ENCODE measurements around the gene CACYBP. TPM values are rescaled to one million over a fixed set of nuclear protein-coding genes. Genes with fewer than 3 reads are reported as not detected.

Gene CACYBP
- polyA plus RNA-seq, 2 of the 4 experiments (the other 2 are of a cell fraction), result 151 to 253 TPM

GRCh38 chr1:174966008-174966572 lies 33.7 kb upstream of the CACYBP start:
- POLR2A ChIA-PET, result interaction anchor here (2.4 kb wide), 1 partner anchor 33 kb away, joined by 7 read pairs; the partner anchor contains the start of gene CACYBP
- ATAC-seq, result no peak

GRCh38 chr1:174967845-174968705 lies 31.7 kb upstream of the CACYBP start:
- DNase-seq (ENCODE audit: low read depth in 1 of 2, low spot score in 1 of 2) (no peak), ATAC-seq (no peak), FAIRE-seq (no peak)
- Histone ChIP-seq H3K4me3 (no peak overlapping the region), H3K27ac (no peak overlapping the region), H3K9me3 (no peaks in the 10 kb centered on the region), H3K4me2 (peak overlapping the region; percentile 35; the same call in 1 of the 3 replicates), H3K4me1 (peaks cover 10% of the 10 kb centered on the region; the same call in 1 of the 3 replicates)
- ChIA-PET CTCF (interaction anchor here (0.9 to 1.2 kb wide), 4 partner anchors 15 to 186 kb away, joined by 3 to 4 read pairs (median 4); no protein-coding TSS in a partner anchor), POLR2A (no interaction called here)
- WGBS (ENCODE audit: missing lambda C conversion rate), result 46% methylated on average over 4 of the region's 4 CpGs
- TF ChIP-seq MAFK (IDR thresholded peaks at IDR 0.05; ENCODE audit: partially characterized antibody), result peak; percentile 62
- no peak for TF ChIP-seq TP53 (CRISPR knock-in tag; IDR thresholded peaks at IDR 0.05)
- no peak for TF ChIP-seq GATA3 (IDR thresholded peaks at IDR 0.05; ENCODE audit: borderline replicate concordance)
- TF ChIP-seq HOXA7 (CRISPR knock-in tag; IDR thresholded peaks at IDR 0.05), result no peak

More at GRCh38 chr1:174966008-174966572, 33.7 kb upstream of the CACYBP start:
- H3K27ac ChIP-seq, result no peak overlapping the region
- CTCF ChIA-PET, result interaction anchor here (1.0 to 1.3 kb wide), 3 partner anchors 102 to 197 kb away, joined by 3 to 4 read pairs (median 3); no protein-coding TSS in a partner anchor
- DNase-seq (ENCODE audit: low read depth in 1 of 2, low spot score in 1 of 2) (no peak), FAIRE-seq (no peak)
- no peak overlapping the region for H3K4me2 ChIP-seq
- no peaks in the 10 kb centered on the region for H3K9me3 ChIP-seq
- 86% methylated on average over 1 of the region's 1 CpG for WGBS (ENCODE audit: missing lambda C conversion rate)
- no peak for TF ChIP-seq FOSL2 (IDR thresholded peaks at IDR 0.05)
- no peak for TF ChIP-seq FOSL2 (CRISPR knock-in tag; IDR thresholded peaks at IDR 0.05)
- TF ChIP-seq HES2 (IDR thresholded peaks at IDR 0.05), result no peak
- TF ChIP-seq POLR2A (IDR thresholded peaks at IDR 0.05; ENCODE audit: low read length), result no peak
- TF ChIP-seq POLR2AphosphoS2 (conservative IDR thresholded peaks at IDR 0.05; ENCODE audit: low read length), result no peak
- H3K4me3 ChIP-seq, result no peak overlapping the region
- H3K4me1 ChIP-seq, result peaks cover 10% of the 10 kb centered on the region; the same call in 1 of the 3 replicates

- Histone ChIP-seq H3K4me2 (peak overlapping the region; percentile 35; the same call in 1 of the 3 replicates), H3K4me1 (peaks cover 10% of the 10 kb centered on the region; the same call in 1 of the 3 replicates), H3K27ac (no peak overlapping the region), H3K9me3 (no peaks in the 10 kb centered on the region), H3K4me3 (no peak overlapping the region)
- POLR2A ChIA-PET, result no interaction called here
- FAIRE-seq (no peak), ATAC-seq (no peak), DNase-seq (ENCODE audit: low read depth in 1 of 2, low spot score in 1 of 2) (no peak)
- 58% methylated on average over 5 of the region's 5 CpGs for WGBS (ENCODE audit: missing lambda C conversion rate)
- CTCF ChIA-PET, result interaction anchor here (0.9 to 1.2 kb wide), 2 partner anchors 14 to 186 kb away, joined by 4 read pairs; no protein-coding TSS in a partner anchor
- TF ChIP-seq SMC3 (IDR thresholded peaks at IDR 0.05) (no peak), BHLHE40 (IDR thresholded peaks at IDR 0.05; ENCODE audit: low read depth, low read length) (no peak), HOXB13 (CRISPR knock-in tag; IDR thresholded peaks at IDR 0.05; ENCODE audit: low read depth) (no peak), JUN (IDR thresholded peaks at IDR 0.05) (no peak), HOXB5 (CRISPR knock-in tag; IDR thresholded peaks at IDR 0.05) (no peak), RFX5 (IDR thresholded peaks at IDR 0.05) (no peak), EP300 (IDR thresholded peaks at IDR 0.05) (no peak), ZC3H11A (IDR thresholded peaks at IDR 0.05) (no peak)
- TF ChIP-seq, protein P1, sequence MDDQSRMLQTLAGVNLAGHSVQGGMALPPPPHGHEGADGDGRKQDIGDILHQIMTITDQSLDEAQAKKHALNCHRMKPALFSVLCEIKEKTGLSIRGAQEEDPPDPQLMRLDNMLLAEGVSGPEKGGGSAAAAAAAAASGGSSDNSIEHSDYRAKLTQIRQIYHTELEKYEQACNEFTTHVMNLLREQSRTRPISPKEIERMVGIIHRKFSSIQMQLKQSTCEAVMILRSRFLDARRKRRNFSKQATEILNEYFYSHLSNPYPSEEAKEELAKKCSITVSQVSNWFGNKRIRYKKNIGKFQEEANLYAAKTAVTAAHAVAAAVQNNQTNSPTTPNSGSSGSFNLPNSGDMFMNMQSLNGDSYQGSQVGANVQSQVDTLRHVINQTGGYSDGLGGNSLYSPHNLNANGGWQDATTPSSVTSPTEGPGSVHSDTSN (IDR thresholded peaks at IDR 0.05), result no peak
Measured at GRCh38 chr1:174968750-174969244, 30.9 kb upstream of the CACYBP start.

DNA sequence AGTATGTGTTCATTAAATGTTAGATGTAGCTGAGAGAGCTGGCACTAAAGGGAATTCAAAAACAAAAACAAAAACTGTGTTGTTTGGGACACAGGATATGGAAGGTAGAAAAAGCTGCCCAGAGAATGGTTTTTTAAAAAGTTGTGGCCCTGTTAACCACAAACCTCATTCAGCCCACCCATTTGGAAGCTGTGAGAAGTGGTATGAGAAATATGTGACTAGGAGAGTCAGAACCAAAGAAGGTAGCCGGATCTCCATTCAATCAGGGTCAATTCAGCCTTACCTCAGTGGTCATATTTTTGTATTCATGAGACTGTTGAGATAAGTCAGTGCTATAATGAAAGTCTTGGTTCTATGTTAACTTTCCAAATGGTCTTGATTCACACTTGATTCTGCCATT lies 29.8 kb upstream of the CACYBP start:
- no peak overlapping the region for H3K4me2 ChIP-seq
- peaks cover 10% of the 10 kb centered on the region; the same call in 1 of the 3 replicates for H3K4me1 ChIP-seq
- DNase-seq (ENCODE audit: low read depth in 1 of 2, low spot score in 1 of 2) (no peak), FAIRE-seq (no peak), ATAC-seq (no peak)
- 96% methylated on average over 1 of the region's 1 CpG for WGBS (ENCODE audit: missing lambda C conversion rate)
- no peak overlapping the region for H3K4me3 ChIP-seq
- POLR2A ChIA-PET, result no interaction called here
- H3K9me3 ChIP-seq, result no peaks in the 10 kb centered on the region
- TF ChIP-seq FOSL2 (IDR thresholded peaks at IDR 0.05), result no peak
- no peak for TF ChIP-seq FOSL2 (CRISPR knock-in tag; IDR thresholded peaks at IDR 0.05)
- TF ChIP-seq RAD21 (conservative IDR thresholded peaks at IDR 0.05 in 1 of 2, IDR thresholded peaks at IDR 0.05 in 1 of 2), result no peak
- no peak overlapping the region for H3K27ac ChIP-seq
- CTCF ChIA-PET, result interaction anchor here (0.6 kb wide), 1 partner anchor 79 kb away, joined by 3 read pairs; no protein-coding TSS in a partner anchor

Measured in A549 (cell line).